HG03342 (cell line): Measurements from ENCODE around the gene CHN2.

Experiments used
- ATAC-seq: cut with Tn5 transposase; IDR thresholded peaks from one replicate; pipeline ENCODE4 v1.9.1; 2021; ENCODE audit warnings: mild to moderate bottlenecking, moderate library complexity; ENCODE audit not compliant: unreplicated experiment

CHN2 gene

DNA sequence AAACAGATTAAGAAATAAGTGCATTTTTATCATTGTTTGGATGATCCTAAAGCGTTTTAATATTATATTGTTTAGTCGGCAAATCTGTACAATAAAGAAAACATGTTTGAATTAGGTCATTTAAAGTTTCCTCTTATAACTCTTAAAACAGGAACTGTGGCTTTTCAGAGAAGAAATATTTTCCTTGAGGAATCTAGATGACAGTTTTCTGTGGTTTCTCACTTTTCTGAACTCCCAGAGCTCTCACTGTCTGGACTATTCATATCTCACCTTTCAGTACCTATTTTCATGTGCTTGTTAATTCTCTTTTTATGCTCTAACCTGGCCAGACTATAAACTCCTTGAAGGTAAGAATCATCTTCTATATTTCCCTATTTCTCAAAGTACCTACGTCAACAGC, 135.1 kb downstream of the CHN2 start:
- no peak for ATAC-seq

DNA sequence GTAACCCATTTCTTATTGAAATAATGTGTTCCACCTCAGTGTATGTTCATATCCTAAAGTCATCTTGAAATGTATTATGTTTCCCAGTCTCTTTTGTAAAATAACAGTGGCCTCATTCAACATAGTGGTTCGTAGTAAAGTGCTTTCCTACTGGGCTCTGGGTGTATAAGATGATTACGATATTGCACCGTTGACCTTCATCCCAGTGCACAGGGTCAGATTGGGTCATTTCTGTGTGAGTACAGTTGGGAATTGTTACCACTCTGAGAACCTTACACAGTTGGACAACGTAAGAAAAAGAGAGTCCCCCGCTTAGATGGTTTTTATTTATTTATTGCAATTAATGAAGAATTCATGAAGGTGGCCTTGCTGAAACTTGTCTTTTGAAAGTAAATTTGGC, 135.6 kb downstream of the CHN2 start:
- no peak for ATAC-seq

DNA sequence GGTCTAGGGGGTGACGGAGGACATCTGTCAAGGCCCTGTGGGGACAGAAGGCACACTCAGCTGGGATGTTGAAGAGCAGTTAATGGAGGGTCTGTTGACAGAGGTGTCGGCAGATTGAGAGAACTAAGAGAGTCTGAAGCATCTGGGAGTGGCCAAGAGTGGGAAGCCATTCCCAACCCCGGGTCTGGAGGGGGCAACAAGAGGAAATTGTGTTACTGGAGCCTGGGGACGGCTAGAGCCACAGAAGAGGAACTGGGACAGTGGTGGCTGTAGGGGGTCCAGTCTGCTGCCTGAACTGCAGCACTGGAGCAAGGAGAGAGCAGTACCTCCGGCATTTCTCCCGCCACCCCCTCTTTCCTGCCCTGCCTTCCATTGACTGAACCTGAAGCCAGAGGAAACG, 136.6 kb downstream of the CHN2 start:
- no peak for ATAC-seq

DNA sequence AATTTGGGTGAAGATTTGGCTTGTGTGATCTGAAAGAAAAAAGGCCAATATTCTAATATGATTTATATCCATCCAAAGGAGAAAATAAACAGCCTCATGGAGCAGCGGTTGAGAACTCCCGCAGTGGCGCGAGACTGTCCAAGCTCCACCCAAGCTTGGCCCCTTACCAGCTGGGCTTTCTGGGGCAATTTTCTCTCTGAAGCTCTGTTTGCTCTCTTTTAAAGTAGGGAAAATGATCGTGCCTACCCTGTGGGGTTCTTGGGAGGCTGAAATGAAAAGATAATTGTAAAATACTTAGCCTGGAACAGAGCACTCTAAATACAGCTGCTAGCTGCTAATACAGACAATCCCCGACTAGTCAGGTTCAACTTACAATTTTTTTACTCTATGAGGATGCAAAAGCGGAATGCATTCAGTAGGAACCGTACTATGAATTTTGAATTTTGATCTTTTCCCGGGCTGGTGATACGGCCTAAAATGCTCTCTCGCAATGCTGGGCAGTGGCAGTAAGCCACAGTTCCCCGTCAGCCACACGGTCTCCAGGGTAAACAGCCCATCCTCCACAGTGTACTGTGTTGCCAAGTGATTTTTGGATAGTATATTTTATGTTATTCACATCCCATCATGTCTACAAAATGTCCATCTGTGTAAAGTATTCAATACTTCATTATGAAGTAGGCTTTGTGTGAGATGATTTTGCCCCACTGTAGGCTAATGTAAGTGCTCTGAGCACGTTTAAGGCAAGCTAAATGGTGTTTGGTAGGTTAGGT, 137.7 kb downstream of the CHN2 start:
- no peak for ATAC-seq

DNA sequence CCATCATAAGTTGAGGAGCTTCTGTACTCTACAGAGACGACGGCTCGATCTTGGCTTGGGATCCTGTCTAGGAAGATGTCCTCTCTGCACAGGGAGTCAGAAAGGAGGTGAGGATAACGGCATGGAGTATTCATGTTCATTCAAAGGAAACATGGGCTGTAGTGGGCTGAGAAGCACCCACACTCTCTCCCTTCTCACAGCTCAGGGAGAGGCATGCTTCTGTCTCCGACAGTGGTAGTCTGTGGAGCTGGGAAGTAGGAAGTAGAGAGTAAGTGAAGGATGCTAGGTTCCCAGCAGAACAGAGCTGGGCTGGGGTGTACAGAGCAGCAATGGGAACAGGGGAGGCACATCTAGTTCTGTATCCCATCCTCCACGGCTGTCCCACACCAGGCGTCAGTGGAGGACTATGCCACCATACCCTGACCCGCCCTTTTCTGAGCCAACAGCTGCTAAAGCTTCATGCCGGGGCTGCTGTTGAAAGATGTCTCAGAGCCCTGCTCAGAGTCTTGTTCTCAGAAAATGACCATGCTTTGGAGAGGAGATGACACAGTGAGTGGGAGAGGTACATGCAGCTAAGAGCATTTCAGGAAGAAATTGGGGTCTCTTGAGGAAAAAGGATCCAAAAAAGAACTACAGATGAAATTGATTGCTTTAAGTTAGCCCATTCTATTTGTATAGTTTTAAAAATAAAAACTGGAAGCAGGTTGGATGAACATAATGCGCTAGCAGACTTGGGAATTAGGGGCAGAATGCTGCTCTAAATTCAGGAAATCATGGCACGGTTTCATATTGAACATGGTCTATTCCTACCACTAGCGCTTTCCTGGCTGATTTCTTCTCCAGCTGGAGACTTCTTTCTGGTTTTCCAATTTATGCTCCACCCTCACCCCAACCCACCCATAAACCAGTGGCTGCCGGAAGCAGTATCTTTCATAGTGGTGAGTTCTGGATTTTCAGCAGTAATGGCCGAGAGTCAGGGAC, 138.6 kb downstream of the CHN2 start:
- no peak for ATAC-seq

DNA sequence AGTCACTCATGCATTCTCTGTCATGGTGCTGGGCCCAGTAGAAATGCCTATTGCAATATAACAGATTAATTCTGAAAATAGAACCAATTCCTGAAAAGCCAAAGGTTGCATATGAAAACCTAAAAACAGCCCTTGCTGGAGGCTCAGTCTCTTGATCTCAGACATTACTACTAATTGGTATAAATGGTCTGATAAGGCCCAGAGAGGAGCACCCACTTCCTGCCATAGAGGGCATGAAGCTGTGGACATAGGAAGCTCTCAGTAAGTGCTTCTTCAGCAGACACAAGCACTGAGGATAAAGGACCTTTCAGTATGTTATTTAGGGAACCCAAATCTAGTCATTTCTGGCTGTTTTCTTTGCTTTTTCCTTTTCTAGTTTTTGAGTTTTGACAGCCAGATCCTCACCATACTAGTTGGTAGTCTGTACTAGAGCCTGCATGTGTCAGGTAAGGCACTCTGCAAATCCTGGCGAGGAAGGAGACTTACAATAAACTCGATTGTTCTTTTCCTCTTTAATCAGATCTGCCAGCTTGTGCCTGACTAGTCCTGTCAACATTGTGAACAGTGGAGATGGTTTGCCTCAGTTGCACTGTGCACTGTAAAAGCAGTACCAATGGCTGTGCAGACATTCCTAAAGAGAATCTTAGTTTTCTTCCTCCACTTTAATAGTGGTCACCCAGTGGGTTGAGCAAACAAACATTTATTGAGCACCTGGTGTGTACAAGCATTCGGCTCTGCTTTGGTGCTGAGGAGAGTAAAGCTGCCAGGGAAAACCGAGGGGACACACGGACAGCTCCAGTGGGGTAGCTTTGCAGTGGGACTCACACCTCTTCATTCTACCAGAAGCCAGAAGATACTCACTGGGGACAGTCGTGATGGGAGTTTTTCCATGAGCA, 140.9 kb downstream of the CHN2 start:
- ATAC-seq, result no peak

DNA sequence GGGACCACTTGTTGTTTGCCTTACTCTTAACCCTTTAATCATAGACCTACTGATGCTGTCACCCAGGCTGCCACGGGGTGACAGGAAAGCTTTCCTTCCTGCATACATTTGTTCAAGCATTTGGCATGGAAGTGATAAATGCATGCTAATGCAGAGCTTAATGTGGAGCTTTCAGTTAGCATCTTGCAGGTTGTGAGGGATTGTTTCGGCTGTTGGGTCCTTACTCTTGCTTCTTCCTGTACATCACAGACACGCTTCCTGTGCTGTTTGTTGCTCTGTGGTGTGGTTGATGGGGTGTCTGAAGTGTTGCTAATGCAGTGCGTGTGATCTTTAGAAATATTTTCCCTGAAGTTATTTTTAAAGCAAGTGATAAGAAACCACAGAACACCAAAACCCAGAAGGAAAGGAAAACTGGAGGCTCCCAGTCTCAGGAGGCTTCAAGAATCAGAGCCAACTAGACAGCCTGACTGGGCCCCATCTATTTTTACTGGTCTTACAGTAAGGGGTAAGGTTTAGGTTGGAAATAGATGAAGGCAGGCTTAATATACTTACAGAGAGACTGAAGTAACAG, 143.1 kb downstream of the CHN2 start:
- ATAC-seq, result no peak

DNA sequence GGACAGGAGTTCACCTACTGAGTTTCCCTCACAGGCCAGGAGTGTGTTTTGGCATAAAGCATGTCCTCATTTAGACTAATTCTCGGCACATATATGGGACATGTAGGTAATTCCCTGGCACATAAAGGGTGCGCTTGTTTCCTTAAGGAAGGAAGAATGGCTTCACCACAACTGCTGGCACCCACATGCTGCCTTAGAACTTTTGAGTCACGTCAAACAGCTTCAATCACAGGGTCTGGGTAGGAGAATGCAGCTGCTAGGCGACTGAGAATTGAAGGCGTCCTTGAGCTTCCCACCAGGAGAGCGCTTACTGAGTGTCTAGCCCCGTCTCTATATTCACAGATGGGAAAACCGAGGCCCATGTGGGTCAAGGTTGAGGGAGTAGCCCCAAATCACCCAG, 146.1 kb downstream of the CHN2 start:
- no peak for ATAC-seq

DNA sequence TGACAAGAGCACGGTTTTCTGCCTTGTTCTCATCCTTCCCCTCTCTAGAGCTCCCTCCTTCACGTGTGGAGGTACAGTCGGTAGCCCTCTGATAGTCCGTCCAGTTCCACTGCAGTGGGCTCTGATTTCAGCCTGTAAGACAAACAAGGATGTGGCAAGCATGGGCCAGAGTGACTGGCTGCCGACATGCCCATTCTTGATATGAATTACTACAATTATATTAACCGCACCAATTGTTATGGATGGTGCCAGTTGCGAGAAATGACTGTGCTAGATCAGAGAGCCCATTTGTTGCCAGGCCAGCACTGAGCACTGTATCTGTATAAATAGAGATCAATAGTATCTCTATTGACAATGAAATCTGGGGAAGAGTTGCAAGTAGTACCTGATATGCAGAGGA, 146.6 kb downstream of the CHN2 start:
- ATAC-seq, result no peak

DNA sequence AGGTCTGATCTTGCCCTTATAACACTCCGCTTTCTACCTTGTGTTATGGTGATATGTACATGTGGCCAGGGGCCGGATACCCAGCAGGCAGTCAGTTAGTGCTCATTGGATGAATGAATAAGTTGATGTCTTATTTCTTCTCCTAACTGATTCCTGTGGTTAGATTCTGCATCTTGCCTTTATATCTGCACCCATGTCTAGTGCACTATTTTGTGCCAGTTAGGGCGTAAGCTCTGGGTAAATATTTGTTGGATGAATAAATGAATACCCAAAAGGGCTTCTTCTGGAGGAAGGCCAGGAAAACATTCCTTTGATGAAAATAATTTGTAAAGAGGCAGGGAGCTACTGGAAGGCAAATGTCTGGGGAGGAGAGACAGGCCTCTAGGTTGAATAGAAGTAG, 148.2 kb downstream of the CHN2 start:
- no peak for ATAC-seq

DNA sequence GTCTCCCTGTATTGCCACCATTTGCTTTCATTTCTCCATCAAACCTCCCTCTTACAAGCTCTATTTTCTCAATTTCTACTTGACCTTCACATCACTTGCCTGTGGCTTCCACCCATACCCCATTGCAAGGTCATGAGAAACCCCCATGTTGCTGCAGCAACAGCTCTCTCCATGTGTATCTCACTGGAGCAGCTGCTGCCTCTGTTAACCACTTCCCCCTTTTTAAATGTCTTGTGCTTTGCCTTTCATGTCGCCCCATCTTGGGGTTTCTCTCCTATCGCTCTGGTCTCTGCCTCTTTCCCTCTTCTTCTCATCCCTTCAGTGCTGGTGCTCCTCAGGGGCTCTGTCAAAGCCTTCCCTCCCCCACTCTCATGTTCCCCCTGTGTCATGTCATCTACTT, 148.8 kb downstream of the CHN2 start:
- ATAC-seq, result no peak

DNA sequence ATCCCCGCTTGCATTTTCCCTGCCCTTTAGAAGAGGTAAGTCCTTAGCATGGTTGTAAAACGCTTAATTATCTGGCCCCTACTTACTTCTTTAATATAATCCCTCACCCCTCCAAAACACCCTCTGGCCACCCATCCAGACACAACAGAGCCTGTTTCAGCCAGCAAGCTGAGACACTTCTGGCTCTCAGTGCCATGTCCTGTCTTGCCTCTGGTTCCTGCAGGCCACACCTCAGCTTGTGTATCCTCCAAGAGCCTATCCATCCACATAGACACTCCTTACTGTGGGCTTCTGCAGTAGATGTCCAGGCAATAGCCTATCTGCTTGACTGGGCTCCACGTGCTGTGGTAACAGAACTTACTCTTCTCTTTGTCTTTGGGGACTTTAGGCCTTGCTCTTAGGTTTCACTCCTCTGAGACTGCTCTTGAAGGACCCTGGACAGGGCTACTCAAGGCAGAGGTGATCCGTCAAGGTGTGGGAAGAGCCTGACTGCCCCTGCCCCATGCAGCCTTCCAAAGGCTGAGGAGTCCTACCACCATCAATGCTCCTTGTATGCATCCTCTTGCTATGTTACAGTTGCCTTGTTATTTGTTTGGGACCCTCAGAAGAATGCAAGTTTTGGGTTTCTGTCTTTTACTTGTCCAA, 149.9 kb downstream of the CHN2 start:
- no peak for ATAC-seq

DNA sequence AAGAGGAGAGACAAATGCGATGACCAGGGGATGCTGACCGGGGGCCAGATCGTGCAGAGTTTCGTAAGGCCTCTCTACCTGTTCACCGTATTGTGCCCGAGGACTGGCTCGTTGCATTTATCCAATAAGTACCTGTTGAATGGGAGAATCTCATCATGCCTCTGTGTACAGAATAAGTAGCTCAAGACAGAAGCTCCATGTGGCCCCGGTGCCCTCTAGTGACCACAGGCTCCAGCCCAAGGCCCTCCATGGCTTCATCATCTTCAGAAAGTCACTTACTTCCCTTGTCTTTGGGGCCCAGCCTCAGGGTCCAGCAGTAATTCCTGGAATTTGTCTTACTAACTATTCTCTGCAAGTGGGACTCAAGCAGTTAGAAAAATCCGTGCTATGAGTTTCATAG, 151.0 kb downstream of the CHN2 start:
- no peak for ATAC-seq

DNA sequence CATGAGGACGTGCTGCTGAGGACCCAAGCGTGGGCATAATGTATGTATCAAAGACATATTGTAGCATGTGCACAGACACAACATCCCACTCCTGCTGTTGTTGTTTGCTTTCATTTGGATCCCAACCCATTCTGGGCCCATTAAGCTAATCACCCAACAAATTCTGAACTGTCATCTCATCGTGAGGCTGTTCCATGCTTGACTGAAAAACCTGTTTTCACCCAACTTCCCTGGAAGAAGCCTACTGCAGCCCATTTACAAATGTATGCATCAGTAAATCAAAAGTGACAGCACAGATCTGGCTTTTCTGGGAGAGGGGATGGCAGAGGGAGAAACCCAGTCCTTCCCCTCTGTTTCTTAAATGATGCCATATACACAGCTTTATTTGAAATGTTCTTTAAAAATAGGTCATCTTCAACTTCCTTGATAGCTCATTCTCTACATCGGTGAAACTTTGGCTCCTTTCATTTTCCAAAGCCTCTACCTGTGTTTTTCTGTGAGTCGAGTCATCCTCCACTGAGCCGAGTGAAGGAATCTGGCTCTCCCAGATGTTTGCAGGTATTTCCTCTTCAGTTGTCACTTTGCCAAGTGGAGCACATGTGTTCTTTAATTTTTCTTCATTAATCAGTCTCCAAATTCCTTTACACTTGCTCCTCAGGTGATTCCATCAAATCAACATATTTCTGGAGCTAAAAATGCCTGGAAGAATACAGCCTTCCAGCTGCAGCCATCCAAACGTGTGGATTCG, 151.8 kb downstream of the CHN2 start:
- ATAC-seq, result no peak

DNA sequence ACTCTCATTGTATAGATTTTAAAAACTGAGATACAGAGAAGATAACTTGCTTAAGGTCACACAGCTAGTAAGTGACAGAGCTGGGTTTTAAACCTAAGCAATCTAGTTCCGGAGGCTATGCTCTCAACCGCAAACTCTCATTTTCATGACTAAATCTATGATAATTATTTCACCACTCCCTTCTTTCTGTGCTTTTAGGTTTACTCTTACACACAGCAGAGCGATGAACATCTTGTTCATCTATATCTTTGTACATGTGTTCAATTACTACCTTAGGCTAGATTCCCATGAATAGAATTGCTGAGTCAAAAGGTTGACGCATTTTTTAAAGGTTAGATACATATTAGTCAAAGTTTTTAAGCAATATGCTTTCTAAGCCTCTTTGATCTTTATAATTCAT, 154.8 kb downstream of the CHN2 start:
- no peak for ATAC-seq

DNA sequence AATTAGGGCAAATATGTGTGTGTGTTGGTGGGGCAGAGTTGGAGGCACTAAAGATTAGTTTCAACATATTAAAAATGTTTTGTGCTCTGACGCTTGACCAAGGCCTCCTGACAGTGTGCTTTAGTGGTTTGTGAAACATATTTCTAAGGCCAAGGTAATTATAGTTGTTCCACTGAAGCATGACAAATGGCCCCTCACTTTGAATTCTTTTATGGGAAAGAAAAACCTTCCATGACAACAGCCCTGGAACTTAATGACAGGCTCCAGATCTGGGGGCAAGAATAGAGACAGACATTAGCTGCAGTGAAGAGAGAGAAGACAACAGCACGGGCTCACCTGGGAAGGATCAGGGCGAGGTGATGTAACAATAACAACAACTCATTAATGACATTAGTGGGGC, 155.8 kb downstream of the CHN2 start:
- no peak for ATAC-seq

DNA sequence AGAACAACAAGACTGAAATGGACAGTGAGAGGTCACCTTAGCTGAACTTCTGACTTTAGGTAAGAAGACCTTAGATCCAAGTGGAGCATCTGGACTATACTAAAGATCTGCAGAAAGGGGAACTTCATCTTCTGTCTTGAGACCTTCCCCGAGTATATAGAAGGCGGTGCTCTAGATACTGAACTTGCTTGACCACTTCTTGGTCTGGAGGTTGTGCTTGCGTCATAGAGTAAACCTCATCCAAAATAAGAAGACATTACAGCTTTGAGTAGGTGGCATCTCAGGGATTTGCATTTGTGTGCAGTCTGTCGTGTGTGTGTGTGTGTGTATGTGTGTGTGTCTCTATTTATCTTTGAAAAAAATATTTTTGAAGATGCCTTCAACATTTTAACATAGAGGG, 157.5 kb downstream of the CHN2 start:
- ATAC-seq, result no peak

DNA sequence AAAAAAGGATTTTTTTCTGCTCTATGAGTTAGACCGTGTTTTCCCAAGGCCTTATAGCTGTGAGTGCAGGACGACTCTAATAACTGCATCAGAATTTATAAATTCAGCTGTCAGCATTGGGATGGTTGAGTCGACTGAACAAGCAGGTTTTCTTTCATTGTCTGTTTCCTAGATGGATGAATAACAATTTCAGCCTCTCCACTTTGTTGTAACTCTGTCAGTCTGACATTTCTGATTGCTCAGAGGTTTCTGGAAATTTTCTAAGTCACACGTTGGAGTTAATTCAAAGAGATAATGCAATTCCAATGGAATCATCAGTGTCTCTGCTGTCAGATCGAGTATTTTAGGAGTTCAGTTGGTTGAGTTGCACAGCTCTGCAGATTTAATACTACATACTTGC, 159.2 kb downstream of the CHN2 start:
- ATAC-seq, result no peak

DNA sequence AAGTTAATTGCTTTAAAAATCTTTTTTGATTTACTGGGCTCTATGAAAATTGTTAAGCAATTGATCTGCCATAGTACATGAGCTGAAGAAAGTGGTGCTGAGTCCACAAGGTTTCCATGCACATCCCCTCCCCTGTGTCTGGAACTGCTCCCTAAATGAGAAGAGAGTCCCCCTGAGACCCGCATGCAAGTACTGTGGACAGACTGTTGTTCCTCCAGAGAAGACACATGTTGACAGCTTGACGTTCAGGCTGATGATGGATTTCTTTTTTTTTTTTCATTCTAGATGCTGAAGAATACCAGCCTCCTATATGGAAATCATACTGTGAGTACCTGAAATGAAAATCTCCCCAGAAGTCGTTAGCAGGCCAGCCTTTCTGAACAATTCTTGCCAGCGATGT, 159.8 kb downstream of the CHN2 start:
- no peak for ATAC-seq

DNA sequence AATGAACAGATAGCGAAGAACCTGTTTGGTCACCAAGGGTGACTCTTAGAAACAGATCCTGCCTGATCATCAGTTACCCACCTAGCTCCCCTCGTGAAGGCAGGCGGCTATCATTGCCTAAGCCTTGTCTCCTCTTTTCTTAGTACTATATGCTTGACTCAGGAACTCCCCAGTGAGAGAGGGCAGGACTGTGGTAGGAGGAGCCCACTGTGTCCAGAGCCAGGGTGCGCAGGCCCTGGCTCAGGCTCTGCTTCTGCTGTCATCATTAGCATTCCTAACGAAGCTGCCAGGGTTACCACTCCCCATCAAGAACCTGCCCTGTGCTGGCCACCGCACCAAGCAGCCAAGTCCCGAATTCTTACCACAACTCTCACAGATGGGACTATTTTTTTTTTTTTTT, 160.8 kb downstream of the CHN2 start:
- ATAC-seq, result no peak
